ENCODE results near the gene SCN1B.

- no peak for TF ChIP-seq CTCF (IDR thresholded peaks at IDR 0.05)
- no peak for TF ChIP-seq ZFP36 (IDR thresholded peaks at IDR 0.05; ENCODE audit: borderline replicate concordance, partially characterized antibody)
- no peak for TF ChIP-seq REST (IDR thresholded peaks at IDR 0.05)
- TF ChIP-seq CHD2 (IDR thresholded peaks at IDR 0.05; ENCODE audit: low read length, partially characterized antibody), result no peak
- no peak for TF ChIP-seq MAFK (IDR thresholded peaks at IDR 0.05; ENCODE audit: partially characterized antibody)
- no peak for TF ChIP-seq POLR2AphosphoS2 (conservative IDR thresholded peaks at IDR 0.05; ENCODE audit: low read length)
- no peak for TF ChIP-seq USF2 (IDR thresholded peaks at IDR 0.05)
These were observed 23.3 kb upstream of the SCN1B start for GRCh38 chr19:35006999-35007365.
